K562 (cell line): Measurements from ENCODE around the gene MALAT1. TPM values are rescaled to one million over a fixed set of nuclear protein-coding genes. Genes with fewer than 3 reads are reported as not detected.
A peak's percentile ranks its signal among the peaks of the same experiment; 100 is the strongest.

Experiments used
- HMG20A ChIP-seq: fragments of 450-650 bp; formaldehyde crosslinking; conservative IDR thresholded peaks from 2 replicates; pipeline ENCODE4 v1.4.0; 2020; ENCODE audit warnings: mild to moderate bottlenecking, mixed read lengths
- KAT8 ChIP-seq: fragments of 450-650 bp; IDR thresholded peaks from 2 replicates; pipeline ENCODE4 v1.6.1; 2016; ENCODE audit warnings: low read depth, mild to moderate bottlenecking
- NBN ChIP-seq: fragments of 450-650 bp; IDR thresholded peaks from 2 replicates; pipeline ENCODE4 v1.6.1; 2016; ENCODE audit warnings: low read depth, mild to moderate bottlenecking
- NCOA6 ChIP-seq: fragments of 450-650 bp; IDR thresholded peaks from 2 replicates; pipeline ENCODE4 v1.6.1; 2017; ENCODE audit warnings: mild to moderate bottlenecking
- NFE2L1 ChIP-seq: fragments of 450-650 bp; IDR thresholded peaks from 2 replicates; pipeline ENCODE4 v1.6.1; 2016; ENCODE audit warnings: missing genetic modification characterization, low read depth, mild to moderate bottlenecking, missing compliant biosample characterization, moderate library complexity, borderline replicate concordance
- RB1 ChIP-seq: fragments of 450-650 bp; IDR thresholded peaks from 2 replicates; pipeline ENCODE4 v1.6.1; 2017; ENCODE audit warnings: low read depth, mild to moderate bottlenecking
- RBM25 ChIP-seq: fragments of 200-400 bp; formaldehyde crosslinking; IDR thresholded peaks from 2 replicates; pipeline ENCODE4 v1.6.1; 2018; ENCODE audit warnings: low read length, low read depth, moderate library complexity; ENCODE audit not compliant: severe bottlenecking
- RFX5 ChIP-seq: IDR thresholded peaks from 2 replicates; pipeline ENCODE4 v1.6.1; 2011; ENCODE audit warnings: low read depth, mild to moderate bottlenecking, improper control_type of control experiment, low read length
- TFAM ChIP-seq: fragments of 250-450 bp; sonication (Bioruptor Pico); conservative IDR thresholded peaks from 2 replicates; pipeline ENCODE4 v1.5.0; 2021; ENCODE audit warnings: mild to moderate bottlenecking, moderate library complexity
- ZNF280B ChIP-seq: fragments of 250-450 bp; sonication (Bioruptor Pico); IDR thresholded peaks from 2 replicates; pipeline ENCODE4 v1.5.1; 2021; ENCODE audit warnings: mild to moderate bottlenecking
- ZNF518B ChIP-seq: fragments of 250-450 bp; sonication (Bioruptor Pico); IDR thresholded peaks from 2 replicates; pipeline ENCODE4 v1.5.0; 2021; ENCODE audit warnings: mild to moderate bottlenecking, moderate library complexity
- polyA plus RNA-seq, 8 experiments: library from polyadenylated mRNA; depleted of rRNA in 4 of 8; stranded (reverse) in 5 of 8; unstranded in 3 of 8; fragments of >200 nt; fragmentation: Nextera tagmentation in 2 of 8; fragmentation: Illumina TruSeq in 1 of 8; extraction: Ambion mirVana in 2 of 8; extraction: Trizol in 1 of 8; gene quantifications; 2 replicates each; pipeline versions ENCODE4 v1.2.1 to v1.2.3, GENCODE V29; 2011 to 2014; ENCODE audit warnings: inconsistent platforms in 1 of 8, missing spikeins in 1 of 8
- total RNA-seq, 7 experiments: library from RNA; depleted of rRNA in 6 of 7; stranded (reverse); fragments of >200 nt in 6 of 7; fragmentation: Illumina TruSeq in 2 of 7; extraction: Trizol in 2 of 7; gene quantifications; 2 replicates each; pipeline versions ENCODE4 v1.2.1 to v1.2.3, GENCODE V29; 2011 to 2021; ENCODE audit warnings: low replicate concordance in 1 of 7
- TF ChIP-seq, protein P1 (sequence below): fragments of 200-400 bp; formaldehyde crosslinking; IDR thresholded peaks from 2 replicates; pipeline ENCODE4 v1.6.1; 2017; ENCODE audit warnings: mild to moderate bottlenecking, low read depth, low read length, moderate library complexity
- TF ChIP-seq, protein P2 (sequence below): fragments of 250-450 bp; sonication (Bioruptor Pico); IDR thresholded peaks from 2 replicates; pipeline ENCODE4 v1.4.0; 2020; ENCODE audit warnings: mild to moderate bottlenecking, moderate library complexity

MALAT1 gene
- total and polyA plus RNA-seq, 9 of the 15 experiments (the other 6 are each of a cell fraction or from before 2014, with no cell fraction given), result 363 to 8,715 (median 2,351) TPM

DNA sequence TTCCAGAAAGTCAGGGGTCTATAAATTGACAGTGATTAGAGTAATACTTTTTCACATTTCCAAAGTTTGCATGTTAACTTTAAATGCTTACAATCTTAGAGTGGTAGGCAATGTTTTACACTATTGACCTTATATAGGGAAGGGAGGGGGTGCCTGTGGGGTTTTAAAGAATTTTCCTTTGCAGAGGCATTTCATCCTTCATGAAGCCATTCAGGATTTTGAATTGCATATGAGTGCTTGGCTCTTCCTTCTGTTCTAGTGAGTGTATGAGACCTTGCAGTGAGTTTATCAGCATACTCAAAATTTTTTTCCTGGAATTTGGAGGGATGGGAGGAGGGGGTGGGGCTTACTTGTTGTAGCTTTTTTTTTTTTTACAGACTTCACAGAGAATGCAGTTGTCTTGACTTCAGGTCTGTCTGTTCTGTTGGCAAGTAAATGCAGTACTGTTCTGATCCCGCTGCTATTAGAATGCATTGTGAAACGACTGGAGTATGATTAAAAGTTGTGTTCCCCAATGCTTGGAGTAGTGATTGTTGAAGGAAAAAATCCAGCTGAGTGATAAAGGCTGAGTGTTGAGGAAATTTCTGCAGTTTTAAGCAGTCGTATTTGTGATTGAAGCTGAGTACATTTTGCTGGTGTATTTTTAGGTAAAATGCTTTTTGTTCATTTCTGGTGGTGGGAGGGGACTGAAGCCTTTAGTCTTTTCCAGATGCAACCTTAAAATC is 5.3 kb downstream of the MALAT1 start (continued):
- TF ChIP-seq ZNF518B, result peak; percentile 77
- TF ChIP-seq RBM25, result no peak
- TF ChIP-seq NBN, result 0 out of 2 replicates have a peak, but pooled peaks have one; percentile 15
- TF ChIP-seq RB1, result no peak
- TF ChIP-seq NFE2L1, result no peak
- TF ChIP-seq, protein P1, sequence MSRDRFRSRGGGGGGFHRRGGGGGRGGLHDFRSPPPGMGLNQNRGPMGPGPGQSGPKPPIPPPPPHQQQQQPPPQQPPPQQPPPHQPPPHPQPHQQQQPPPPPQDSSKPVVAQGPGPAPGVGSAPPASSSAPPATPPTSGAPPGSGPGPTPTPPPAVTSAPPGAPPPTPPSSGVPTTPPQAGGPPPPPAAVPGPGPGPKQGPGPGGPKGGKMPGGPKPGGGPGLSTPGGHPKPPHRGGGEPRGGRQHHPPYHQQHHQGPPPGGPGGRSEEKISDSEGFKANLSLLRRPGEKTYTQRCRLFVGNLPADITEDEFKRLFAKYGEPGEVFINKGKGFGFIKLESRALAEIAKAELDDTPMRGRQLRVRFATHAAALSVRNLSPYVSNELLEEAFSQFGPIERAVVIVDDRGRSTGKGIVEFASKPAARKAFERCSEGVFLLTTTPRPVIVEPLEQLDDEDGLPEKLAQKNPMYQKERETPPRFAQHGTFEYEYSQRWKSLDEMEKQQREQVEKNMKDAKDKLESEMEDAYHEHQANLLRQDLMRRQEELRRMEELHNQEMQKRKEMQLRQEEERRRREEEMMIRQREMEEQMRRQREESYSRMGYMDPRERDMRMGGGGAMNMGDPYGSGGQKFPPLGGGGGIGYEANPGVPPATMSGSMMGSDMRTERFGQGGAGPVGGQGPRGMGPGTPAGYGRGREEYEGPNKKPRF, result 0 out of 2 replicates have a peak, but pooled peaks have one; percentile 23
- TF ChIP-seq, protein P2, sequence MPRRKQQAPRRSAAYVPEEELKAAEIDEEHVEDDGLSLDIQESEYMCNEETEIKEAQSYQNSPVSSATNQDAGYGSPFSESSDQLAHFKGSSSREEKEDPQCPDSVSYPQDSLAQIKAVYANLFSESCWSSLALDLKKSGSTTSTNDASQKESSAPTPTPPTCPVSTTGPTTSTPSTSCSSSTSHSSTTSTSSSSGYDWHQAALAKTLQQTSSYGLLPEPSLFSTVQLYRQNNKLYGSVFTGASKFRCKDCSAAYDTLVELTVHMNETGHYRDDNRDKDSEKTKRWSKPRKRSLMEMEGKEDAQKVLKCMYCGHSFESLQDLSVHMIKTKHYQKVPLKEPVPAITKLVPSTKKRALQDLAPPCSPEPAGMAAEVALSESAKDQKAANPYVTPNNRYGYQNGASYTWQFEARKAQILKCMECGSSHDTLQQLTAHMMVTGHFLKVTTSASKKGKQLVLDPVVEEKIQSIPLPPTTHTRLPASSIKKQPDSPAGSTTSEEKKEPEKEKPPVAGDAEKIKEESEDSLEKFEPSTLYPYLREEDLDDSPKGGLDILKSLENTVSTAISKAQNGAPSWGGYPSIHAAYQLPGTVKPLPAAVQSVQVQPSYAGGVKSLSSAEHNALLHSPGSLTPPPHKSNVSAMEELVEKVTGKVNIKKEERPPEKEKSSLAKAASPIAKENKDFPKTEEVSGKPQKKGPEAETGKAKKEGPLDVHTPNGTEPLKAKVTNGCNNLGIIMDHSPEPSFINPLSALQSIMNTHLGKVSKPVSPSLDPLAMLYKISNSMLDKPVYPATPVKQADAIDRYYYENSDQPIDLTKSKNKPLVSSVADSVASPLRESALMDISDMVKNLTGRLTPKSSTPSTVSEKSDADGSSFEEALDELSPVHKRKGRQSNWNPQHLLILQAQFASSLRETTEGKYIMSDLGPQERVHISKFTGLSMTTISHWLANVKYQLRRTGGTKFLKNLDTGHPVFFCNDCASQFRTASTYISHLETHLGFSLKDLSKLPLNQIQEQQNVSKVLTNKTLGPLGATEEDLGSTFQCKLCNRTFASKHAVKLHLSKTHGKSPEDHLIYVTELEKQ (CRISPR knock-in tag), result no peak
- TF ChIP-seq NCOA6, result peak; percentile 6; the same call in 1 of the 2 replicates
- no peak; the same call in 1 of the 2 replicates for TF ChIP-seq RFX5
- 0 out of 2 replicates have a peak, but pooled peaks have one; percentile 4 for TF ChIP-seq HMG20A (CRISPR knock-in tag)
- peak; percentile 43; the same call in 1 of the 2 replicates for TF ChIP-seq ZNF280B
- no peak for TF ChIP-seq KAT8
- no peak for TF ChIP-seq TFAM (CRISPR knock-in tag)
